Keratinocyte (primary cell): ENCODE data around the gene C1D.

ENCODE experiments used
- EZH2 ChIP-seq: IDR thresholded peaks from one replicate; pipeline ENCODE4 v1.6.1; 2012; ENCODE audit warnings: inconsistent platforms, mild to moderate bottlenecking, low read length, moderate library complexity
- TF ChIP-seq, protein P1 (sequence below), 3 experiments: IDR thresholded peaks in 1 of 3; conservative IDR thresholded peaks in 1 of 3; optimal IDR thresholded peaks in 1 of 3; 2 replicates in 2 of 3; 3 replicates in 1 of 3; pipeline versions ENCODE3 to v1.5.1; 2011; ENCODE audit warnings: low read length in 3 of 3, mild to moderate bottlenecking in 3 of 3, moderate library complexity in 2 of 3, control low read depth in 1 of 3, inconsistent platforms in 1 of 3; ENCODE audit not compliant: insufficient read depth in 2 of 3; ENCODE audit errors: extremely low read depth in 1 of 3

DNA sequence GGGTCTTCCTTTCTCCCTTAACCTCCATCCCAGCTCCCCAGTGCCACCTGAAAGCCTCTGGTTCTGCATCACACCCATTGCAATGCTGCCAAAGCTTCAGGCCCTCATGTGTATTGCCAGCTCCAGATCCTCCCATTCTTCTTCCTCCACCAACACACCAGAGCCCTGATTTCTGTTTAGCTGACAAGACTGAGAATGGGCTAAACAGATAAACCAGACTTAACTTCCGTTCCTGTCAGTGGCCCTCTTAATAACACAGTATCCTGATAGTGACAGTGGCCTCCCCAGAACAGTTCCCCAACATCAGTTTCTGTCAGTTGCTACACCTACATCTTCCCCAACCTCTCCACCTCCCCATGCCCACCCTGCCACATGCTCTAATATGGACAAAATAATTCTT lies 31.3 kb upstream of the C1D start:
- TF ChIP-seq, protein P1, sequence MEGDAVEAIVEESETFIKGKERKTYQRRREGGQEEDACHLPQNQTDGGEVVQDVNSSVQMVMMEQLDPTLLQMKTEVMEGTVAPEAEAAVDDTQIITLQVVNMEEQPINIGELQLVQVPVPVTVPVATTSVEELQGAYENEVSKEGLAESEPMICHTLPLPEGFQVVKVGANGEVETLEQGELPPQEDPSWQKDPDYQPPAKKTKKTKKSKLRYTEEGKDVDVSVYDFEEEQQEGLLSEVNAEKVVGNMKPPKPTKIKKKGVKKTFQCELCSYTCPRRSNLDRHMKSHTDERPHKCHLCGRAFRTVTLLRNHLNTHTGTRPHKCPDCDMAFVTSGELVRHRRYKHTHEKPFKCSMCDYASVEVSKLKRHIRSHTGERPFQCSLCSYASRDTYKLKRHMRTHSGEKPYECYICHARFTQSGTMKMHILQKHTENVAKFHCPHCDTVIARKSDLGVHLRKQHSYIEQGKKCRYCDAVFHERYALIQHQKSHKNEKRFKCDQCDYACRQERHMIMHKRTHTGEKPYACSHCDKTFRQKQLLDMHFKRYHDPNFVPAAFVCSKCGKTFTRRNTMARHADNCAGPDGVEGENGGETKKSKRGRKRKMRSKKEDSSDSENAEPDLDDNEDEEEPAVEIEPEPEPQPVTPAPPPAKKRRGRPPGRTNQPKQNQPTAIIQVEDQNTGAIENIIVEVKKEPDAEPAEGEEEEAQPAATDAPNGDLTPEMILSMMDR (optimal IDR thresholded peaks at IDR 0.05 in 1 of 3, IDR thresholded peaks at IDR 0.05 in 1 of 3, conservative IDR thresholded peaks at IDR 0.05 in 1 of 3; ENCODE audit: extremely low read depth in 1 of 3, insufficient read depth in 2 of 3, low read length in 3 of 3), result no peak
- no peak for TF ChIP-seq EZH2
